Thoracic aorta (tissue), 2 donors: ENCODE measurements around the gene CHIC2. TPM values are rescaled to one million over a fixed set of nuclear protein-coding genes. Genes with fewer than 3 reads are reported as not detected.

Experiments used
- ATAC-seq: fragments of 150-250 bp; one replicate; pipeline ENCODE4 v1.8.0; 2017; ENCODE audit warnings: low read depth; ENCODE audit not compliant: insufficient number of reproducible peaks, low FRiP score
- DNase-seq: peaks from one replicate; pipeline ENCODE4 v3.0.0-alpha.2; 2020; ENCODE audit warnings: low spot score
- H3K27ac ChIP-seq, 2 donors: fragments of 200-600 bp; sonication (generic); 1 replicate in 1 of 2; 2 replicates in 1 of 2; pipeline ENCODE4 v1.5.1; 2016; ENCODE audit warnings: mild to moderate bottlenecking in 2 of 2, moderate library complexity in 2 of 2
- H3K27me3 ChIP-seq: fragments of 200-600 bp; sonication (generic); replicated peaks from 2 replicates; pipeline ENCODE4 v1.6.0; 2016; ENCODE audit warnings: mild to moderate bottlenecking; ENCODE audit not compliant: insufficient read depth
- H3K36me3 ChIP-seq: fragments of 200-600 bp; sonication (generic); one replicate; pipeline ENCODE4 v1.5.1; 2016
- H3K4me1 ChIP-seq, 2 donors: fragments of 200-600 bp; sonication (generic); 1 replicate in 1 of 2; 2 replicates in 1 of 2; pipeline versions ENCODE4 v1.5.1 to v1.6.0; 2016; ENCODE audit warnings: low read depth in 2 of 2, mild to moderate bottlenecking in 1 of 2; ENCODE audit not compliant: control insufficient read depth in 1 of 2
- H3K4me3 ChIP-seq: fragments of 200-600 bp; sonication (generic); 2 replicates; pipeline ENCODE4 v1.5.1; 2016; ENCODE audit warnings: mild to moderate bottlenecking
- H3K9me3 ChIP-seq: fragments of 200-600 bp; sonication (generic); 2 replicates; pipeline ENCODE4 v1.5.1; 2016
- CTCF ChIP-seq: fragments of 200-600 bp; sonication (generic); IDR thresholded peaks from one replicate; pipeline ENCODE4 v1.5.1; 2019; ENCODE audit warnings: antibody characterized with exemption
- total RNA-seq, 2 donors: library from RNA; depleted of rRNA; stranded (reverse); fragments of >200 nt; gene quantifications; one replicate each; pipeline versions ENCODE4 v1.1.0 to v1.2.3, GENCODE V29; 2016

CHIC2 gene
- total RNA-seq, 2 donors from 2014 or later = 52.8 to 75.0 TPM

- no peak for TF ChIP-seq CTCF
- no peaks in the 10 kb centered on the region for H3K9me3 ChIP-seq
- ATAC-seq = peak; percentile 57
- no peaks in the 10 kb centered on the region for H3K36me3 ChIP-seq
- no peak for DNase-seq
- H3K27me3 ChIP-seq = no peaks in the 10 kb centered on the region
- peaks cover 15 to 36% of the 10 kb centered on the region in 2 donors for H3K4me1 ChIP-seq
- H3K4me3 ChIP-seq = no peak overlapping the region
- no peak overlapping the region for H3K27ac ChIP-seq
Observed at GRCh38 chr4:54082168-54082567, 17.8 kb upstream of the CHIC2 start.

DNA sequence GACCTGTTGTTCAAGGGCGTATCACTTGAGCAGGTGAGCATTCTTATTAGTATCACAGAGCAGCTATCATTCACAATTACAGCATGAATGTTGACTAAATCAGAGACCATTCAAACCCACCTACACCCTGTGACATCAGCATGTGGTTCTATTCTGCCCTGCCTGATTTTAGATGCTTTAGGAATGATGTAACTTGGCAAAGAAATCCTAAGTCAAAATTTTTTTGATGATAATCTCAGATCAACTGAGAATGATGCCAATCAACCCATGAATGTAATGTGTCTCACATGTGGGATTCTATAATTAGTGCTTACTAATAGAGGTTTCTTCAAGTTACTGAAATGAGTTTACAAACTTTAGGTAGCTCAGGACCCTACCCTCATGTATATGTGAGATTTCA lies 13.4 kb upstream of the CHIC2 start:
- no peak overlapping the region for H3K4me3 ChIP-seq
- DNase-seq (no peak), ATAC-seq (no peak)
- H3K27ac ChIP-seq = no peak overlapping the region
- no peaks in the 10 kb centered on the region for H3K27me3 ChIP-seq
- H3K36me3 ChIP-seq = no peaks in the 10 kb centered on the region
- no peaks in the 10 kb centered on the region for H3K9me3 ChIP-seq
- no peak for TF ChIP-seq CTCF
- H3K4me1 ChIP-seq = peaks cover 17 to 36% of the 10 kb centered on the region in 2 donors

DNA sequence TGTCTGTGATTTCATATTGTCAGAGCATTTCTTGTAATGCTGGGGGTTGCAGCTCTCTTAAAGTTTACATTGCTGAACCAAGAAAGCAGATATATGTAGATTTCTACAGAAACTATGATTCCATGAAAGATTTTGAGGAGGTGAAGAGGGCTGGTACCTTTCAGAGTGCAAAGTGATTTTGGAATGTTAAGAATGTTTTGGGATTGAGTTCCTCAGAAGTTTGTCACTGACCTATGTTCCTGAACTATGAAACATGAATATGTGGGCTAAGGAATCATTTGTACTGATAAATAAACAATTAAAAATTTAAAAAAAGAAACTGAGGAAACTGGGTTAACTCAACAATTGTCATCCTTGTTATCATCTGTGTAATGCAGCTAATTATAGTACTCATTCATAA lies 12.3 kb upstream of the CHIC2 start:
- no peak for ATAC-seq
- peaks cover 12 to 25% of the 10 kb centered on the region in 2 donors for H3K4me1 ChIP-seq
- TF ChIP-seq CTCF = no peak
- no peaks in the 10 kb centered on the region for H3K27me3 ChIP-seq
- H3K27ac ChIP-seq = no peak overlapping the region
- H3K36me3 ChIP-seq = no peaks in the 10 kb centered on the region
- no peaks in the 10 kb centered on the region for H3K9me3 ChIP-seq
- no peak overlapping the region for H3K4me3 ChIP-seq
- no peak for DNase-seq

DNA sequence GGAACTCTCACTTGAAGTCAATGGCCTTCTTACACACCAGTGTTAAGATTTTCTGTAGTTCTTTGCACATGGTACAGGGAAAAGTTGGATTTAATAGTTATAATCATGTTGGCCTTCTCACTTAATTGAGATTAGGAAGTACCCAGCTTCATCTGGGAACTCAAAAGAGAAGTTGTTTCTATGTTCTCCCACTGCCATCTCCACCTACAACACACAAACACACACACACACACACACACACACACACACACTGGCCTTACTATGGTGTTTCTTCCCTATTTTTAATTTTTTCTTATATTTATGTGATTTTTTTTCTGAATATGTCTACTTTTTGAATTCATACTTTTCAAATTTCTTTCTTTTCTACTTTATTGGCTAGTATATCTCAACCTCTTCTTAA lies 10.0 kb upstream of the CHIC2 start:
- no peak for DNase-seq
- no peak for ATAC-seq
- H3K27me3 ChIP-seq = no peaks in the 10 kb centered on the region
- no peaks in the 10 kb centered on the region for H3K36me3 ChIP-seq
- no peaks in the 10 kb centered on the region for H3K9me3 ChIP-seq
- no peak overlapping the region for H3K4me3 ChIP-seq
- peaks cover 11 to 22% of the 10 kb centered on the region in 2 donors for H3K4me1 ChIP-seq
- H3K27ac ChIP-seq = no peak overlapping the region
- no peak for TF ChIP-seq CTCF

DNA sequence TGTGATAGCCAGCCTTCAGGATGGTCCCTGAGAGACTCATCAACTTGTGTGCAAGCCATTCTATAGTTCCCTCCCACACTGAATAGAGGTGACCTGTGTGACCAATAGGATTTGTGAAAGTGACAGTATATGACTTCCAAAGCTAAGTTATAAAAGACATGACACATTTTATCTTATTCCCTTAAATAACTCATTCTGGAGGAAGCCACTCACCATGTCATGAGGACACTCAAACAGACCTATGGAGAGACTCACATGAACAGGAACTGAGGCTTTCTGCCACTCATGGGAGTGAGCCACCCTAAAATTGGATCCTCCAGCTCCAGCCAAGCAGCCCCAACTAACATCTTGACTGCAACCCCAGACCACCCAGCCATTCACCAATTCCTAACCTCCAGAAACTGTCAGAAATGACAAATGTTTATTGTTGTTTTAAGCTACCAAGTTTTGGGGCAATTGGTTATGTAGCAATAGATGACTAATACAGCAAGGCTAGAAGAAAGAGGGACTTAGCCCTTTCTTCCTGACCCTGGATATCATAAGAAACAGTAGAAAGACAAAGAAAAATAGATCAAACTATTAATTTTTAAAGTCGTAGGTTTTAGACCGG lies 9.0 kb upstream of the CHIC2 start:
- Histone ChIP-seq H3K9me3 (no peaks in the 10 kb centered on the region), H3K27me3 (no peaks in the 10 kb centered on the region), H3K27ac (no peak overlapping the region), H3K36me3 (no peaks in the 10 kb centered on the region), H3K4me1 (peaks cover 5 to 12% of the 10 kb centered on the region in 2 donors), H3K4me3 (no peak overlapping the region)
- ATAC-seq (no peak), DNase-seq (no peak)
- TF ChIP-seq CTCF = no peak
